Adrenal gland (tissue), 5 donors: ENCODE results near the gene TMPRSS4.

Experiments
- POLR2A ChIP-seq, 2 donors: fragments of 450-650 bp; IDR thresholded peaks; one replicate each; pipeline ENCODE4 v1.6.1; 2017; ENCODE audit warnings: antibody characterized with exemption in 2 of 2, mild to moderate bottlenecking in 2 of 2, moderate library complexity in 1 of 2
- TF ChIP-seq, protein P1 (sequence below), 6 experiments: fragments of 450-650 bp in 4 of 6; fragments of 200-600 bp in 2 of 6; sonication (generic) in 1 of 6; IDR thresholded peaks; 1 replicate in 5 of 6; 2 replicates in 1 of 6; pipeline versions ENCODE4 v1.5.1 to v1.8.0; 2016 to 2021; ENCODE audit warnings: antibody characterized with exemption in 6 of 6, mild to moderate bottlenecking in 2 of 6, moderate library complexity in 1 of 6
- donor health status: DM: no; HTN: no; CAD: no.

DNA sequence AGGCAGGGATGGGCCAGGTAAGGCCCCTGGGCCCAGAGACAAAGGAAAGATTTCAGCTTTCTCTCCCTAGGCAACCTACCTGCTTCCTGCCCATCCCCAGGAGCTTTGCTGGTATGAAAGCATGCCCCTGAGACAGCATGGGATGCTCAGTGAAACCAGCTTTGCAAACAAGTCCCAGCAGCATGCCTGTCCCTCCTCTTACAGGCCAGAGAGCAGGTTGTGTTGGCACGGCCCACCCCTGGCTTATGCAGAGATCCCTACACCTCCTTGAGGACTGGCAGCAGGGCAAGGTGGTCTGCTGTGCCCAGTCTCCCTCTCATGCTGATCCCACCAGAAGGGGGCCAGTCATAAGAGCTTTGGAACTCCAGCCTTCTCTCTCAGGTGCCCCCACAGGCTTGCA, 72.6 kb downstream of the TMPRSS4 start:
- TF ChIP-seq, protein P1, sequence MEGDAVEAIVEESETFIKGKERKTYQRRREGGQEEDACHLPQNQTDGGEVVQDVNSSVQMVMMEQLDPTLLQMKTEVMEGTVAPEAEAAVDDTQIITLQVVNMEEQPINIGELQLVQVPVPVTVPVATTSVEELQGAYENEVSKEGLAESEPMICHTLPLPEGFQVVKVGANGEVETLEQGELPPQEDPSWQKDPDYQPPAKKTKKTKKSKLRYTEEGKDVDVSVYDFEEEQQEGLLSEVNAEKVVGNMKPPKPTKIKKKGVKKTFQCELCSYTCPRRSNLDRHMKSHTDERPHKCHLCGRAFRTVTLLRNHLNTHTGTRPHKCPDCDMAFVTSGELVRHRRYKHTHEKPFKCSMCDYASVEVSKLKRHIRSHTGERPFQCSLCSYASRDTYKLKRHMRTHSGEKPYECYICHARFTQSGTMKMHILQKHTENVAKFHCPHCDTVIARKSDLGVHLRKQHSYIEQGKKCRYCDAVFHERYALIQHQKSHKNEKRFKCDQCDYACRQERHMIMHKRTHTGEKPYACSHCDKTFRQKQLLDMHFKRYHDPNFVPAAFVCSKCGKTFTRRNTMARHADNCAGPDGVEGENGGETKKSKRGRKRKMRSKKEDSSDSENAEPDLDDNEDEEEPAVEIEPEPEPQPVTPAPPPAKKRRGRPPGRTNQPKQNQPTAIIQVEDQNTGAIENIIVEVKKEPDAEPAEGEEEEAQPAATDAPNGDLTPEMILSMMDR (IDR thresholded peaks at IDR 0.05): no peak
- TF ChIP-seq POLR2A (IDR thresholded peaks at IDR 0.05): no peak
